Ascending aorta (tissue), 2 donors: ENCODE results near the gene YWHAG. TPM values are rescaled to one million over a fixed set of nuclear protein-coding genes. Genes with fewer than 3 reads are reported as not detected.
"Not testable (repeated sequence)": the region's sequence is repeated elsewhere in the genome, so short reads cannot be mapped to it uniquely, and the experiment has no call there.

Source experiments
- DNase-seq, 2 donors: peaks; one replicate each; pipeline ENCODE4 v3.0.0-alpha.2; 2019; ENCODE audit warnings: low spot score in 2 of 2
- H3K27ac ChIP-seq, 2 donors: fragments of 200-600 bp; sonication (generic); one replicate each; pipeline ENCODE4 v1.5.1; 2016 to 2017; ENCODE audit warnings: mild to moderate bottlenecking in 1 of 2
- H3K27me3 ChIP-seq: fragments of 200-600 bp; sonication (generic); one replicate; pipeline ENCODE4 v1.5.1; 2017
- H3K36me3 ChIP-seq, 2 donors: fragments of 200-600 bp; sonication (generic); one replicate each; pipeline ENCODE4 v1.5.1; 2016
- H3K4me1 ChIP-seq, 2 donors: fragments of 200-600 bp; sonication (generic); one replicate each; pipeline ENCODE4 v1.5.1; 2016 to 2017; ENCODE audit warnings: mild to moderate bottlenecking in 1 of 2
- H3K4me3 ChIP-seq, 2 donors: fragments of 200-600 bp; sonication (generic); one replicate each; pipeline ENCODE4 v1.5.1; 2016 to 2017; ENCODE audit warnings: mild to moderate bottlenecking in 1 of 2
- H3K9me3 ChIP-seq, 2 donors: fragments of 200-600 bp; sonication (generic); one replicate each; pipeline ENCODE4 v1.5.1; 2016
- intact Hi-C: fragments of 100-400 bp; cut with DNase I; formaldehyde crosslinking; loops from one replicate; pipeline ENCODE4 v1.15.1; 2023
- total RNA-seq: library from RNA; depleted of rRNA; stranded (reverse); fragments of >200 nt; gene quantifications from one replicate; pipeline ENCODE4 v1.1.0, GENCODE V29; 2016
- TF ChIP-seq, protein P1 (sequence below), 3 experiments: fragments of 200-600 bp in 2 of 3; fragments of 450-650 bp in 1 of 3; sonication (generic) in 2 of 3; IDR thresholded peaks; one replicate each; pipeline ENCODE4 v1.5.1; 2016 to 2019; ENCODE audit warnings: antibody characterized with exemption in 3 of 3, mild to moderate bottlenecking in 1 of 3, moderate library complexity in 1 of 3

YWHAG gene
- total RNA-seq, 1 donor from 2014 or later = 83.0 TPM

- Histone ChIP-seq H3K4me3 (peak overlapping the region; percentile 24 to 59), H3K27me3 (no peaks in the 10 kb centered on the region), H3K9me3 (no peaks in the 10 kb centered on the region), H3K36me3 (no peaks in the 10 kb centered on the region), H3K4me1 (peaks cover 24 to 29% of the 10 kb centered on the region in 2 donors), H3K27ac (peak overlapping the region; percentile 93 to 99)
- peak; percentile 81 to 97 for DNase-seq
- intact Hi-C loops = loop anchor here (1.0 to 10.0 kb wide), 5 partner anchors 15 to 417 kb away; partner anchors contain the start of genes RHBDD2 and YWHAG
- TF ChIP-seq, protein P1, sequence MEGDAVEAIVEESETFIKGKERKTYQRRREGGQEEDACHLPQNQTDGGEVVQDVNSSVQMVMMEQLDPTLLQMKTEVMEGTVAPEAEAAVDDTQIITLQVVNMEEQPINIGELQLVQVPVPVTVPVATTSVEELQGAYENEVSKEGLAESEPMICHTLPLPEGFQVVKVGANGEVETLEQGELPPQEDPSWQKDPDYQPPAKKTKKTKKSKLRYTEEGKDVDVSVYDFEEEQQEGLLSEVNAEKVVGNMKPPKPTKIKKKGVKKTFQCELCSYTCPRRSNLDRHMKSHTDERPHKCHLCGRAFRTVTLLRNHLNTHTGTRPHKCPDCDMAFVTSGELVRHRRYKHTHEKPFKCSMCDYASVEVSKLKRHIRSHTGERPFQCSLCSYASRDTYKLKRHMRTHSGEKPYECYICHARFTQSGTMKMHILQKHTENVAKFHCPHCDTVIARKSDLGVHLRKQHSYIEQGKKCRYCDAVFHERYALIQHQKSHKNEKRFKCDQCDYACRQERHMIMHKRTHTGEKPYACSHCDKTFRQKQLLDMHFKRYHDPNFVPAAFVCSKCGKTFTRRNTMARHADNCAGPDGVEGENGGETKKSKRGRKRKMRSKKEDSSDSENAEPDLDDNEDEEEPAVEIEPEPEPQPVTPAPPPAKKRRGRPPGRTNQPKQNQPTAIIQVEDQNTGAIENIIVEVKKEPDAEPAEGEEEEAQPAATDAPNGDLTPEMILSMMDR (IDR thresholded peaks at IDR 0.05) = peak; percentile 97 to 98 (median 97)
These were observed 67.2 kb downstream of the YWHAG start for GRCh38 chr7:76291351-76292212.

DNA sequence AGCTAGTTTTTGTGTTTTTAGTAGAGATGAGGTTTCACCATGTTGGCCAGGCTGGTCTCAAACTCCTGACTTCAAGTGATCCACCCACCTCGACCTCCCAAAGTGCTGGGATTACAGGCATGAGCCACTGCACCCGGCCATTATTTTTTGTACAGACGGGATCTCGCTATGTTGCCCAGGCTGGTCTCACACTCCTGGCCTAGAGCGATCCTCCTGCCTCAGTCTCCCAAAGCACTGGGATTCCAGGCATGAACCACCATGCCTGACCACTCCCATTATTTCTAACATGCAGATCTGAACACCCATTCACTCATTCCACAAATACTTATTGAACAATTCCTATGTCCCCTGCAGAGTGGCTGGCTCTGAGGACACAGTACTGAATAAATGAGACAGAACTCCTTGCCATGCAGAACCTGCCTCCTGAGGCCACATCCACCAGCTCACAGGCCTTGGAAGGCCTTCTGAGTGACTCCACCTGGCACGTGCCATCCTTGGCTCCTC, 67.9 kb downstream of the YWHAG start:
- H3K4me3 ChIP-seq, DNase-seq, H3K9me3 ChIP-seq, H3K36me3 ChIP-seq, H3K27me3 ChIP-seq: not testable (repeated sequence)
- intact Hi-C loops = loop anchor here (1.0 to 10.0 kb wide), 5 partner anchors 16 to 416 kb away; partner anchors contain the start of genes RHBDD2 and YWHAG
- H3K4me1 ChIP-seq = peaks cover 24% of the 10 kb centered on the region in 2 donors
- peak overlapping the region; percentile 93 to 99 for H3K27ac ChIP-seq

DNA sequence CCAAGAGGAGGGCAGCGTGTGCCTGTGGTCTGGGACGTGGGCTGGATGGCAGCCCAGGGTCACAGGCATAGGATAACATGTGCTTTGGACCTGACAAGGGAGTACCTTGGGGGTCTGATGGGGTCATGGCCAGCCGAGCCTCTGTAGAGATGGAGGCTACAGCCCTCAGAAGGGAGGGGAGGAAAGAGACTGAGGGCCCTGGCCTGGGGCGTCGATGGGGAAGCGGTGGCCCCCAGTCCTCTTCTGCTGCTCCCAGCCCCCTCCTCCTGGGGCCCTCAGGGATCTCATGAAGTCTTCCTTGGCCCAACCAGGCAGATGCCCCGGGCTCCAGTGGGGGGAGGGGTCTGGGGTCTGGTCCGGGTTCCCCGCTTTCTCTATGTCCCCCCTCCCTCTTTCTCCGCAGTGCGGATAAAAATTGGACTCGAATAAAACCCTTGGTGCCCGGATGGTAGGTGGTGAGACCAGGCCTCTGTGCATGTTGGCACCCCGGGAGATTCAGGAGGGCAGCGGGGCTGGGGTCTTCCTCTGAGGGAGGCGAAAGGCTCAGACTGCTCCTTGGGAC, 71.9 kb downstream of the YWHAG start:
- H3K27ac ChIP-seq = no peak overlapping the region
- no peaks in the 10 kb centered on the region for H3K36me3 ChIP-seq
- peaks cover 2 to 5% of the 10 kb centered on the region in 2 donors for H3K4me1 ChIP-seq
- H3K9me3 ChIP-seq = no peaks in the 10 kb centered on the region
- no peaks in the 10 kb centered on the region for H3K27me3 ChIP-seq
- TF ChIP-seq, protein P1 (IDR thresholded peaks at IDR 0.05) = no peak
- DNase-seq = no peak
- intact Hi-C loops = no loop called here
- H3K4me3 ChIP-seq = no peak overlapping the region

- DNase-seq = no peak
- H3K27ac ChIP-seq = no peak overlapping the region
- TF ChIP-seq, protein P1 (IDR thresholded peaks at IDR 0.05) = no peak
- H3K4me3 ChIP-seq = no peak overlapping the region
- peaks cover 0 to 5% of the 10 kb centered on the region in 2 donors for H3K4me1 ChIP-seq
- no peaks in the 10 kb centered on the region for H3K36me3 ChIP-seq
- no peaks in the 10 kb centered on the region for H3K9me3 ChIP-seq
- intact Hi-C loops = no loop called here
- H3K27me3 ChIP-seq = no peaks in the 10 kb centered on the region
These were observed 73.0 kb downstream of the YWHAG start for GRCh38 chr7:76285604-76286374.

DNA sequence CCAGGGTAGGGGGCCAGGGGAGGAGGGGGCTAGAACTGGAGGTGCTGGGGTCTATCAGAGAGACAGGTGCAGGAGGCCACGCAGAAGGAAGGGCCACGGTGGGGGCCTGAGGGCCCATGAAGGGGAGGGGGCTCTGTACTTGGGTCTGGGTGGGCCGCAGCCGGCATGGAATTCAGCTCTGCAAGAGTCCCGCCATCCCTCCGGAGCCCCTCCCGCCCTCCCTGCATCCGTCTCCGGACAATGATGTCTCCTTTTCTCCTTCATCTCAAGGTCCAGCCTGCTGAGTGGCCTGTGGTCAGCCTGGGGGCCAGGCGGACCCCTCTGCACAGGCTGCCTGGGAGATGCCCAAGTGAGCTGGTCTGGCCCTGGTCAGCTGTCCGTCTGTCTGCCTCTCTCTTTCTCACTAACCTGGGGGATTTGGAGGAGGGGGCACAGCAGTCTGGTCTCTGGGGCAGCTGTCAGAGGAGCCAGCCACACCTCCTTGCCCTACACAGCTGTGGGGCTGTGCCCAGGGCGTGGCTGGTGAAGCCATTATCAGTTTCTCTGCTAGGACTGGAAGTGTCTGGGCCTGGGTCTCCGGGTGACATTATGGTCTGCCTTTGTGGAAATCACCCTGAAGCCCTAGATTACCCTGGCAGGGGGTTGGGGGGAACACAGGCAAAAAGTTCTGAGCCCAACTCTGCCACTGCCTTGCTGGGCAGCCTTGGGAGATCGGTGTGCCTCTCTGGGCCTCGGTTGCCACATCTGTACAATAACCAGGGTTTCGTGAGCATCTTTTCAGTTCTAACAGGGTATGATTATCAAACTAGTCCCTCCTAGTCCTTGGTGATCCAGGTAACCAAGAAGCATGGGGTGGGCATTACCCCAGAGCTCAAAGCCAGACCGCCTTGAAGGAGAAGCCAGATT, 75.3 kb downstream of the YWHAG start:
- H3K4me1 ChIP-seq = peaks cover 0 to 5% of the 10 kb centered on the region in 2 donors
- TF ChIP-seq, protein P1 (IDR thresholded peaks at IDR 0.05) = no peak
- intact Hi-C loops = loop anchor here (2.0 to 5.0 kb wide), 2 partner anchors 34 to 105 kb away; no protein-coding TSS in a partner anchor
- no peak overlapping the region for H3K27ac ChIP-seq
- H3K9me3 ChIP-seq = no peaks in the 10 kb centered on the region
- DNase-seq = no peak
- no peaks in the 10 kb centered on the region for H3K36me3 ChIP-seq
- H3K27me3 ChIP-seq = no peaks in the 10 kb centered on the region
- H3K4me3 ChIP-seq = peak overlapping the region; percentile 66 to 70
